Sciatic nerve (tissue), 1 donor: ENCODE results near the gene USP17L11. TPM values are rescaled to one million over a fixed set of nuclear protein-coding genes. Genes with fewer than 3 reads are reported as not detected.

Source experiments
- total RNA-seq: library from RNA; stranded (reverse); fragmentation: NEBNext Ultra II Directional; extraction: Animal tissue kit (Norgen Biotek cat#: 25700); gene quantifications from one replicate; pipeline ENCODE4 v1.2.1, GENCODE V29; 2021
- donor health status: DM: no; HTN: no; CAD: no.

Gene USP17L11
- total RNA-seq, 1 donor from 2014 or later: not detected

Other genes starting within 250 kb of the USP17L11 start
- not detected for gene FAM90A26, start 45.0 kb upstream of the USP17L11 start, total RNA-seq
- not detected for gene USP17L10, start 4.7 kb upstream of the USP17L11 start, total RNA-seq
- not detected for gene USP17L12, start 4.7 kb downstream of the USP17L11 start, total RNA-seq
- gene USP17L13, start 9.5 kb downstream of the USP17L11 start, total RNA-seq: not detected
- not detected for gene USP17L15, start 19.0 kb downstream of the USP17L11 start, total RNA-seq
- not detected for gene USP17L17, start 28.5 kb downstream of the USP17L11 start, total RNA-seq
- gene USP17L18, start 33.2 kb downstream of the USP17L11 start, total RNA-seq: not detected
- gene USP17L19, start 38.0 kb downstream of the USP17L11 start, total RNA-seq: not detected
- gene USP17L20, start 42.7 kb downstream of the USP17L11 start, total RNA-seq: not detected
- gene USP17L21, start 47.5 kb downstream of the USP17L11 start, total RNA-seq: not detected
- gene USP17L22, start 52.2 kb downstream of the USP17L11 start, total RNA-seq: not detected
- gene USP17L24, start 109.8 kb downstream of the USP17L11 start, total RNA-seq: not detected
- gene USP17L25, start 114.5 kb downstream of the USP17L11 start, total RNA-seq: not detected
- not detected for gene USP17L26, start 119.3 kb downstream of the USP17L11 start, total RNA-seq
- not detected for gene USP17L5, start 124.0 kb downstream of the USP17L11 start, total RNA-seq
- gene USP17L27, start 128.7 kb downstream of the USP17L11 start, total RNA-seq: not detected
- not detected for gene USP17L28, start 133.5 kb downstream of the USP17L11 start, total RNA-seq
- gene USP17L29, start 138.2 kb downstream of the USP17L11 start, total RNA-seq: not detected
- not detected for gene USP17L30, start 147.7 kb downstream of the USP17L11 start, total RNA-seq
- gene DEFB131A, start 229.0 kb downstream of the USP17L11 start, total RNA-seq: not detected